ENCODE data around the gene IFT172. TPM values are rescaled to one million over a fixed set of nuclear protein-coding genes. Genes with fewer than 3 reads are reported as not detected.

IFT172 gene
- total and polyA plus RNA-seq, 2 donors (not counting 1 experiment from before 2014, with no cell fraction given) = 21.4 to 33.3 TPM

DNA sequence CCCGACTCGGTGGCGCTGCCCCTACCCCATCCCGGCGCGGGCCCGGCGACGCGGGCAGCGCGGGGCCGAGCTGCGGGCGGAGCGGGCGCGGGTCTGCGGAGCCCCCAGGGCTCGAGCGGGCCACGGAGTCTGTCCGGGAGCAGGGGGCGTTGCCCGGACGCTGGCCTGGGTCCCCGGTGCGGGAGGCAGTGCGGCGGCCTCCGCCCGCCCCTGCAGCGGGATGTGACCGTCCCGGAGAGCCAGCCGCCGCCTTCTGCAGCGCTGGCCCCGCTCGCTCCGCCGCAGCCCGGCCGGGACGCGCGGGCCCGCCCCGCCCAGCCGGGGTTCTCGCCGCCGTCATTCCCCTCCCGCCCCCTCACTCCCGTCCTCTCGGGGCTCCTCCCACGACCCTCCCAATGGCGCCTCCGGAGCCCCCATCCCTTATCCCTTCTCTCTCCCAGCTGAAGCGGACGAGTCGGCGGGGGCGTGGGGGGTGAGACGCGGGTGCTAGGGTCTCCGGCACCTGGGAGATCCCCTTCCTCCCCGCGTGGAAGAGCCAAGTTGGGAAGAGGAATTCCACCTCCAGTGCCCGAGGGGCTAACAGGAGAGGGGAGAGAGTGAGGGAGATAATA is 5.5 kb upstream of the IFT172 start, which contains the start of gene FNDC4:
Gene FNDC4 (minus strand): TSS at position 257 of the 611 bp plus-strand sequence. CDS start 521 bp downstream, outside the sequence.
- H3K27me3 ChIP-seq (replicated peaks in 1 of 4; ENCODE audit: control extremely low read depth in 1 of 4, control insufficient read depth in 3 of 4, insufficient read depth in 4 of 4, low read length in 3 of 4) = peaks cover 0 to 58% (median 39%) of the 10 kb centered on the region in 4 experiments
- DNase-seq (peak; percentile 50), ATAC-seq (ENCODE audit: low read depth) (peak; percentile 51)
- H3K27ac Mint-ChIP-seq = no peak within 1 kb of the TSS
- H2AFZ ChIP-seq (ENCODE audit: insufficient read depth, low read depth, low read length, poor library complexity, severe bottlenecking) = peak within 1 kb of the TSS; percentile 73
- no peaks in the 10 kb centered on the region for H3K9me3 Mint-ChIP-seq (ENCODE audit: insufficient read depth)
- H3K27ac ChIP-seq (ENCODE audit: low read length in 2 of 2) = no peak within 1 kb of the TSS
- H3K4me1 ChIP-seq (ENCODE audit: control insufficient read depth in 2 of 2, insufficient read depth in 2 of 2, low read length in 2 of 2) = peaks cover 14 to 21% of the 10 kb centered on the region in 2 donors
- no peaks in the 10 kb centered on the region for H4K20me1 ChIP-seq (ENCODE audit: control insufficient read depth, insufficient read depth, low read length, poor library complexity, severe bottlenecking)
- peak within 1 kb of the TSS; percentile 82 for H3K4me3 Mint-ChIP-seq
- TF ChIP-seq, protein P1, sequence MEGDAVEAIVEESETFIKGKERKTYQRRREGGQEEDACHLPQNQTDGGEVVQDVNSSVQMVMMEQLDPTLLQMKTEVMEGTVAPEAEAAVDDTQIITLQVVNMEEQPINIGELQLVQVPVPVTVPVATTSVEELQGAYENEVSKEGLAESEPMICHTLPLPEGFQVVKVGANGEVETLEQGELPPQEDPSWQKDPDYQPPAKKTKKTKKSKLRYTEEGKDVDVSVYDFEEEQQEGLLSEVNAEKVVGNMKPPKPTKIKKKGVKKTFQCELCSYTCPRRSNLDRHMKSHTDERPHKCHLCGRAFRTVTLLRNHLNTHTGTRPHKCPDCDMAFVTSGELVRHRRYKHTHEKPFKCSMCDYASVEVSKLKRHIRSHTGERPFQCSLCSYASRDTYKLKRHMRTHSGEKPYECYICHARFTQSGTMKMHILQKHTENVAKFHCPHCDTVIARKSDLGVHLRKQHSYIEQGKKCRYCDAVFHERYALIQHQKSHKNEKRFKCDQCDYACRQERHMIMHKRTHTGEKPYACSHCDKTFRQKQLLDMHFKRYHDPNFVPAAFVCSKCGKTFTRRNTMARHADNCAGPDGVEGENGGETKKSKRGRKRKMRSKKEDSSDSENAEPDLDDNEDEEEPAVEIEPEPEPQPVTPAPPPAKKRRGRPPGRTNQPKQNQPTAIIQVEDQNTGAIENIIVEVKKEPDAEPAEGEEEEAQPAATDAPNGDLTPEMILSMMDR (IDR thresholded peaks at IDR 0.05) = no peak
- peak; percentile 10 for TF ChIP-seq EZH2 (IDR thresholded peaks at IDR 0.05; ENCODE audit: borderline replicate concordance, insufficient read depth, low read depth, low read length, poor library complexity, severe bottlenecking)
- ChIA-PET CTCF (no interaction called here), POLR2A (no interaction called here)
- H3K27me3 Mint-ChIP-seq = peaks cover 59% of the 10 kb centered on the region
- H3K79me2 ChIP-seq (ENCODE audit: control insufficient read depth, insufficient read depth, low read length) = no peaks in the 10 kb centered on the region
- H3K4me2 ChIP-seq (replicated peaks; ENCODE audit: low read depth, low read length, poor library complexity, severe bottlenecking) = peak within 1 kb of the TSS; percentile 92
- H3K9ac ChIP-seq (ENCODE audit: low read length) = peak within 1 kb of the TSS; percentile 61
- intact Hi-C loops (cut with micrococcal nuclease) = no loop called here
- peak within 1 kb of the TSS in 3 of 5 experiments; percentile 29 to 56 (median 38) for H3K4me3 ChIP-seq (ENCODE audit: control extremely low read depth in 1 of 5, extremely low read depth in 1 of 5, insufficient read depth in 1 of 5, low read depth in 2 of 5, low read length in 4 of 5)
- 4% methylated on average over 52 of the region's 70 CpGs for WGBS (ENCODE audit: insufficient coverage)
- H3K4me1 Mint-ChIP-seq = peaks cover 14% of the 10 kb centered on the region
- H3K9me3 ChIP-seq (ENCODE audit: control extremely low read depth in 1 of 3, control insufficient read depth in 2 of 3, insufficient read depth in 1 of 3, low read length in 2 of 3) = peaks cover 0 to 6% (median 0%) of the 10 kb centered on the region in 3 donors
- no peaks in the 10 kb centered on the region for H3K36me3 ChIP-seq (replicated peaks in 1 of 2; ENCODE audit: control extremely low read depth in 1 of 2, control insufficient read depth in 1 of 2, extremely low read depth in 1 of 2, insufficient read depth in 2 of 2, low read length in 1 of 2)

DNA sequence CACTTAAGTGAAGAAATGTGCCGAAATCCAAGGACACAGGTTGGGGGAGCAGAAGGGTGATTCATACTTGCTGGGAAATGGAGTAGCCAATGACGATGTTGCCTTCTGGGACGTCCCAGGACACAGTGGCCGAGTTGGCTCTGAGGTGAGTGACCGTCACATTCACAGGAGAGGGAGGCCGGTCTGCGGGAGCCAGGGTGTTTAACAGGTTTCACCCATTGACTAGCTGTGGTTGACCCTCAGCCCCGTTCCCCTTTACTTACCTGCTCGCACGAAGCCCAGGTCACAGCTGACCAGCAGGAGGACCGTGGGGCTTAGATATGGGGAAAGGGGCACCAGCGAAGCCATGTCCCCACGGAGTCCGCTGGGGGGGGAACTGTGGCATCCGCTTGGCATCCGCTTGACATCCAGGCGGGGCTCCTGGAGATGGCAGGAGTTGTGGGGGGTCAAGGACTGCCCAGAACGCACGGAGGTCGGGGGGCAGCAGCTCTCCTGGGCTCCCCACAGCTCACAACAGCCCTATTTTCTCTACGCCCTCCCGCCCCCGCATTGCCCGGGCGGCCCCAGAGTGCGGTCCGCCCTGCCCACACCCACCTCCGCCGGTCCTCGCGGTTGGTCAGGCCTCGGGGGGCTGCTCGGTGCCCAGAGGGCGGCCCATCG is 4.9 kb upstream of the IFT172 start:
- peak; percentile 41 for DNase-seq
- Mint-ChIP-seq H3K4me1 (peaks cover 20% of the 10 kb centered on the region), H3K27me3 (peaks cover 57% of the 10 kb centered on the region), H3K27ac (no peak overlapping the region), H3K9me3 (ENCODE audit: insufficient read depth) (no peaks in the 10 kb centered on the region), H3K4me3 (peak overlapping the region; percentile 68)
- intact Hi-C loops (cut with micrococcal nuclease) = no loop called here
- Histone ChIP-seq H3K4me1 (ENCODE audit: control insufficient read depth in 2 of 2, insufficient read depth in 2 of 2, low read length in 2 of 2) (peaks cover 17 to 22% of the 10 kb centered on the region in 2 donors), H3K36me3 (replicated peaks in 1 of 2; ENCODE audit: control extremely low read depth in 1 of 2, control insufficient read depth in 1 of 2, extremely low read depth in 1 of 2, insufficient read depth in 2 of 2, low read length in 1 of 2) (no peaks in the 10 kb centered on the region), H4K20me1 (ENCODE audit: control insufficient read depth, insufficient read depth, low read length, poor library complexity, severe bottlenecking) (no peaks in the 10 kb centered on the region), H3K27me3 (replicated peaks in 1 of 4; ENCODE audit: control extremely low read depth in 1 of 4, control insufficient read depth in 3 of 4, insufficient read depth in 4 of 4, low read length in 3 of 4) (peaks cover 0 to 57% (median 39%) of the 10 kb centered on the region in 4 experiments), H2AFZ (ENCODE audit: insufficient read depth, low read depth, low read length, poor library complexity, severe bottlenecking) (peak overlapping the region; percentile 73), H3K9ac (ENCODE audit: low read length) (peak overlapping the region; percentile 61), H3K4me3 (ENCODE audit: control extremely low read depth in 1 of 5, extremely low read depth in 1 of 5, insufficient read depth in 1 of 5, low read depth in 2 of 5, low read length in 4 of 5) (peak overlapping the region in 3 of 5 experiments; percentile 29 to 56 (median 38)), H3K9me3 (ENCODE audit: control extremely low read depth in 1 of 3, control insufficient read depth in 2 of 3, insufficient read depth in 1 of 3, low read length in 2 of 3) (peaks cover 0 to 6% (median 0%) of the 10 kb centered on the region in 3 donors), H3K79me2 (ENCODE audit: control insufficient read depth, insufficient read depth, low read length) (no peaks in the 10 kb centered on the region), H3K4me2 (replicated peaks; ENCODE audit: low read depth, low read length, poor library complexity, severe bottlenecking) (peak overlapping the region; percentile 92), H3K27ac (ENCODE audit: low read length in 2 of 2) (no peak overlapping the region)
- 32% methylated on average over 35 of the region's 35 CpGs for WGBS (ENCODE audit: insufficient coverage)
- POLR2A ChIA-PET = no interaction called here
- CTCF ChIA-PET = no interaction called here
- ATAC-seq (ENCODE audit: low read depth) = no peak
- TF ChIP-seq, protein P1 (IDR thresholded peaks at IDR 0.05) = no peak
- no peak for TF ChIP-seq EZH2 (IDR thresholded peaks at IDR 0.05; ENCODE audit: borderline replicate concordance, insufficient read depth, low read depth, low read length, poor library complexity, severe bottlenecking)

Measured in B cell (primary cell).